Astrocyte of the spinal cord (primary cell): ENCODE measurements around the gene HNF4A.
A peak's percentile ranks its signal among the peaks of the same experiment; 100 is the strongest.

Experiments used
- DNase-seq: peaks from one replicate; pipeline ENCODE4 v3.0.0; 2011; ENCODE audit warnings: low read depth, low spot score
- H3K4me3 ChIP-seq: 2 replicates; pipeline ENCODE4 v1.5.1; 2011; ENCODE audit warnings: low read depth, mild to moderate bottlenecking, low read length, moderate library complexity
- CTCF ChIP-seq: IDR thresholded peaks from 2 replicates; pipeline ENCODE4 v1.5.1; 2012; ENCODE audit warnings: low read depth, mild to moderate bottlenecking, low read length, inconsistent platforms
- in situ Hi-C: cut with HindIII; loops from 2 replicates; pipeline ENCODE4 v1.10.0; 2017; ENCODE audit warnings: low sequenced_read_pairs

HNF4A gene

GRCh38 chr20:44439318-44439717 lies 83.8 kb downstream of the HNF4A start:
- in situ Hi-C loops: no loop called here
- no peak for DNase-seq
- TF ChIP-seq CTCF: no peak
- H3K4me3 ChIP-seq: no peak overlapping the region

GRCh38 chr20:44442298-44443070 lies 87.0 kb downstream of the HNF4A start:
- no peak for DNase-seq
- no peak for TF ChIP-seq CTCF
- in situ Hi-C loops: no loop called here
- H3K4me3 ChIP-seq: no peak overlapping the region

- no peak for TF ChIP-seq CTCF
- H3K4me3 ChIP-seq: no peak overlapping the region
- in situ Hi-C loops: no loop called here
- DNase-seq: no peak
These were observed 90.5 kb downstream of the HNF4A start for GRCh38 chr20:44445742-44446710.

- DNase-seq: no peak
- in situ Hi-C loops: no loop called here
- no peak for TF ChIP-seq CTCF
These were observed 92.4 kb downstream of the HNF4A start for GRCh38 chr20:44447827-44448419.

GRCh38 chr20:44448753-44449546 lies 93.5 kb downstream of the HNF4A start:
- peak; percentile 38 for TF ChIP-seq CTCF
- in situ Hi-C loops: no loop called here
- DNase-seq: no peak
- no peak overlapping the region for H3K4me3 ChIP-seq

More at GRCh38 chr20:44447827-44448419, 92.4 kb downstream of the HNF4A start:
- no peak overlapping the region for H3K4me3 ChIP-seq

GRCh38 chr20:44449864-44450263 lies 94.4 kb downstream of the HNF4A start:
- in situ Hi-C loops: no loop called here
- no peak overlapping the region for H3K4me3 ChIP-seq
- no peak for DNase-seq
- TF ChIP-seq CTCF: no peak
